ENCODE data around the gene BABAM2.

The BABAM2 gene

GRCh38 chr2:28382755-28383154 is 492.2 kb downstream of the BABAM2 start:
- no peak for TF ChIP-seq PKNOX1 (IDR thresholded peaks at IDR 0.05)
- TF ChIP-seq ELF4 (IDR thresholded peaks at IDR 0.05) = no peak
- TF ChIP-seq SP1 (IDR thresholded peaks at IDR 0.05) = no peak
- TF ChIP-seq FOXM1 (IDR thresholded peaks at IDR 0.05; ENCODE audit: borderline replicate concordance) = no peak
- TF ChIP-seq L3MBTL2 (conservative IDR thresholded peaks at IDR 0.05) = no peak
- no peak for TF ChIP-seq BHLHE40 (IDR thresholded peaks at IDR 0.05; ENCODE audit: borderline replicate concordance)
- TF ChIP-seq FOXK2 (IDR thresholded peaks at IDR 0.05) = no peak
- no peak for TF ChIP-seq TARDBP (IDR thresholded peaks at IDR 0.05)
- no peak for TF ChIP-seq LEF1 (IDR thresholded peaks at IDR 0.05; ENCODE audit: borderline replicate concordance)
- TF ChIP-seq CTBP1 (IDR thresholded peaks at IDR 0.05; ENCODE audit: borderline replicate concordance) = no peak
- TF ChIP-seq SUZ12 (IDR thresholded peaks at IDR 0.05) = no peak
- TF ChIP-seq HDGF (IDR thresholded peaks at IDR 0.05; ENCODE audit: borderline replicate concordance) = no peak
- TF ChIP-seq NFRKB (IDR thresholded peaks at IDR 0.05) = no peak
- CTCF ChIA-PET = no interaction called here
- POLR2A ChIA-PET = interaction anchor here (2.0 kb wide), 1 partner anchor 8 kb away, joined by 8 read pairs; no protein-coding TSS in a partner anchor
- DNase-seq (ENCODE audit: extremely low spot score) = no peak

GRCh38 chr2:28387082-28387960 is 496.8 kb downstream of the BABAM2 start:
- TF ChIP-seq BHLHE40 (IDR thresholded peaks at IDR 0.05; ENCODE audit: borderline replicate concordance) = no peak
- no peak for TF ChIP-seq ELF4 (IDR thresholded peaks at IDR 0.05)
- no peak for TF ChIP-seq FOXM1 (IDR thresholded peaks at IDR 0.05; ENCODE audit: borderline replicate concordance)
- TF ChIP-seq PKNOX1 (IDR thresholded peaks at IDR 0.05) = no peak
- no peak for TF ChIP-seq ARNT (IDR thresholded peaks at IDR 0.05)
- no peak for TF ChIP-seq HDGF (IDR thresholded peaks at IDR 0.05; ENCODE audit: borderline replicate concordance)
- TF ChIP-seq SP1 (IDR thresholded peaks at IDR 0.05) = no peak
- no peak for TF ChIP-seq SUZ12 (IDR thresholded peaks at IDR 0.05)
- no peak for TF ChIP-seq L3MBTL2 (conservative IDR thresholded peaks at IDR 0.05)
- no peak for TF ChIP-seq NFRKB (IDR thresholded peaks at IDR 0.05)
- TF ChIP-seq CTBP1 (IDR thresholded peaks at IDR 0.05; ENCODE audit: borderline replicate concordance) = no peak
- ChIA-PET CTCF (no interaction called here), POLR2A (no interaction called here)
- DNase-seq (ENCODE audit: extremely low spot score) = no peak

All from HEK293T (cell line).